Gastroesophageal sphincter (tissue), 3 donors: ENCODE measurements around the gene UBE2F.
"Not testable (repeated sequence)": the region's sequence is repeated elsewhere in the genome, so short reads cannot be mapped to it uniquely, and the experiment has no call there.

Experiments used
- EP300 ChIP-seq: sonication (generic); formaldehyde crosslinking; IDR thresholded peaks from one replicate; pipeline ENCODE4 v1.6.1; 2017; ENCODE audit warnings: antibody characterized with exemption, mild to moderate bottlenecking
- POLR2A ChIP-seq, 2 donors: fragments of 450-650 bp; IDR thresholded peaks; one replicate each; pipeline ENCODE4 v1.6.1; 2017; ENCODE audit warnings: antibody characterized with exemption in 2 of 2, mild to moderate bottlenecking in 2 of 2, moderate library complexity in 1 of 2
- TF ChIP-seq, protein P1 (sequence below), 4 experiments: fragments of 200-600 bp in 2 of 4; fragments of 450-650 bp in 2 of 4; sonication (generic) in 1 of 4; IDR thresholded peaks; one replicate each; pipeline ENCODE4 v1.5.1; 2017 to 2019; ENCODE audit warnings: antibody characterized with exemption in 4 of 4, mild to moderate bottlenecking in 2 of 4, moderate library complexity in 2 of 4

GRCh38 chr2:237951354-237951753, 15.5 kb upstream of the UBE2F start:
- TF ChIP-seq, protein P1, sequence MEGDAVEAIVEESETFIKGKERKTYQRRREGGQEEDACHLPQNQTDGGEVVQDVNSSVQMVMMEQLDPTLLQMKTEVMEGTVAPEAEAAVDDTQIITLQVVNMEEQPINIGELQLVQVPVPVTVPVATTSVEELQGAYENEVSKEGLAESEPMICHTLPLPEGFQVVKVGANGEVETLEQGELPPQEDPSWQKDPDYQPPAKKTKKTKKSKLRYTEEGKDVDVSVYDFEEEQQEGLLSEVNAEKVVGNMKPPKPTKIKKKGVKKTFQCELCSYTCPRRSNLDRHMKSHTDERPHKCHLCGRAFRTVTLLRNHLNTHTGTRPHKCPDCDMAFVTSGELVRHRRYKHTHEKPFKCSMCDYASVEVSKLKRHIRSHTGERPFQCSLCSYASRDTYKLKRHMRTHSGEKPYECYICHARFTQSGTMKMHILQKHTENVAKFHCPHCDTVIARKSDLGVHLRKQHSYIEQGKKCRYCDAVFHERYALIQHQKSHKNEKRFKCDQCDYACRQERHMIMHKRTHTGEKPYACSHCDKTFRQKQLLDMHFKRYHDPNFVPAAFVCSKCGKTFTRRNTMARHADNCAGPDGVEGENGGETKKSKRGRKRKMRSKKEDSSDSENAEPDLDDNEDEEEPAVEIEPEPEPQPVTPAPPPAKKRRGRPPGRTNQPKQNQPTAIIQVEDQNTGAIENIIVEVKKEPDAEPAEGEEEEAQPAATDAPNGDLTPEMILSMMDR (IDR thresholded peaks at IDR 0.05) = not testable (repeated sequence)
- TF ChIP-seq POLR2A (IDR thresholded peaks at IDR 0.05); EP300: not testable (repeated sequence)
